ENCODE data around the gene PAPLN.

Gene PAPLN

GRCh38 chr14:73249108-73249507 lies 11.8 kb downstream of the PAPLN start:
- Histone ChIP-seq H3K27ac (replicated peaks) (no peak overlapping the region), H3K4me3 (replicated peaks; ENCODE audit: insufficient read depth, low read length) (no peak overlapping the region), H3K27me3 (ENCODE audit: insufficient read depth, poor library complexity, severe bottlenecking) (no peaks in the 10 kb centered on the region)
- TF ChIP-seq, protein P1, sequence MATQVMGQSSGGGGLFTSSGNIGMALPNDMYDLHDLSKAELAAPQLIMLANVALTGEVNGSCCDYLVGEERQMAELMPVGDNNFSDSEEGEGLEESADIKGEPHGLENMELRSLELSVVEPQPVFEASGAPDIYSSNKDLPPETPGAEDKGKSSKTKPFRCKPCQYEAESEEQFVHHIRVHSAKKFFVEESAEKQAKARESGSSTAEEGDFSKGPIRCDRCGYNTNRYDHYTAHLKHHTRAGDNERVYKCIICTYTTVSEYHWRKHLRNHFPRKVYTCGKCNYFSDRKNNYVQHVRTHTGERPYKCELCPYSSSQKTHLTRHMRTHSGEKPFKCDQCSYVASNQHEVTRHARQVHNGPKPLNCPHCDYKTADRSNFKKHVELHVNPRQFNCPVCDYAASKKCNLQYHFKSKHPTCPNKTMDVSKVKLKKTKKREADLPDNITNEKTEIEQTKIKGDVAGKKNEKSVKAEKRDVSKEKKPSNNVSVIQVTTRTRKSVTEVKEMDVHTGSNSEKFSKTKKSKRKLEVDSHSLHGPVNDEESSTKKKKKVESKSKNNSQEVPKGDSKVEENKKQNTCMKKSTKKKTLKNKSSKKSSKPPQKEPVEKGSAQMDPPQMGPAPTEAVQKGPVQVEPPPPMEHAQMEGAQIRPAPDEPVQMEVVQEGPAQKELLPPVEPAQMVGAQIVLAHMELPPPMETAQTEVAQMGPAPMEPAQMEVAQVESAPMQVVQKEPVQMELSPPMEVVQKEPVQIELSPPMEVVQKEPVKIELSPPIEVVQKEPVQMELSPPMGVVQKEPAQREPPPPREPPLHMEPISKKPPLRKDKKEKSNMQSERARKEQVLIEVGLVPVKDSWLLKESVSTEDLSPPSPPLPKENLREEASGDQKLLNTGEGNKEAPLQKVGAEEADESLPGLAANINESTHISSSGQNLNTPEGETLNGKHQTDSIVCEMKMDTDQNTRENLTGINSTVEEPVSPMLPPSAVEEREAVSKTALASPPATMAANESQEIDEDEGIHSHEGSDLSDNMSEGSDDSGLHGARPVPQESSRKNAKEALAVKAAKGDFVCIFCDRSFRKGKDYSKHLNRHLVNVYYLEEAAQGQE (IDR thresholded peaks at IDR 0.05; ENCODE audit: insufficient replicate concordance, low read depth), result no peak
- no peak for TF ChIP-seq SPI1 (IDR thresholded peaks at IDR 0.05; ENCODE audit: borderline replicate concordance, low read depth)
- no peak for TF ChIP-seq GABPA (IDR thresholded peaks at IDR 0.05; ENCODE audit: low read depth)
- DNase-seq (ENCODE audit: low read depth in 1 of 2, low spot score in 1 of 2), result no peak

- Histone ChIP-seq H3K27ac (replicated peaks) (no peak overlapping the region), H3K4me3 (replicated peaks; ENCODE audit: insufficient read depth, low read length) (no peak overlapping the region), H3K27me3 (ENCODE audit: insufficient read depth, poor library complexity, severe bottlenecking) (no peaks in the 10 kb centered on the region)
- DNase-seq (ENCODE audit: low read depth in 1 of 2, low spot score in 1 of 2), result no peak
- no peak for TF ChIP-seq POLR2AphosphoS5 (IDR thresholded peaks at IDR 0.05; ENCODE audit: low read depth)
Observed at GRCh38 chr14:73249564-73250316, 12.4 kb downstream of the PAPLN start.

DNA sequence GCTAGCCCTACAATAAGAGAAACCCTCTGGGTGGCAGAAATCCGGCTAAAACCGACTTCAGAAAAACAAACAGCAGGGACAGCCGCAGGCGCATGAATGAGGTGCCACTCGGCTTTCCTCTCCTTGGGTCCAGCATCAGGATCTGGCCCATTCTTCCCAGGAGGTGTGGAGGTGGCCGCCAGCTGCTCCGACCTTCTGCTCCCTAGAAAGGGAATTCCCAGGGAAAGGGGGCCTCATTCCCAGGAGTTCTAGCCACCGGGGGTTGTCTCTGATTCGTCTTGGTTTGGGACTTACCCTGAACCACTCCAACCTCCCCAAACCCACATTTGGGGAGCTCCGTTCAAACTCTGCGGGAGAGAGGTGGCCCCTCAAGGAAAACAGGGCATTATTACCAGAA lies 13.0 kb downstream of the PAPLN start:
- DNase-seq (ENCODE audit: low read depth in 1 of 2, low spot score in 1 of 2), result no peak
- H3K27me3 ChIP-seq (ENCODE audit: insufficient read depth, poor library complexity, severe bottlenecking), result no peaks in the 10 kb centered on the region
- H3K4me3 ChIP-seq (replicated peaks; ENCODE audit: insufficient read depth, low read length), result no peak overlapping the region
- H3K27ac ChIP-seq (replicated peaks), result no peak overlapping the region
- no peak for TF ChIP-seq GABPA (IDR thresholded peaks at IDR 0.05; ENCODE audit: low read depth)
- no peak for TF ChIP-seq SPI1 (IDR thresholded peaks at IDR 0.05; ENCODE audit: borderline replicate concordance, low read depth)
- TF ChIP-seq POLR2AphosphoS5 (IDR thresholded peaks at IDR 0.05; ENCODE audit: low read depth), result no peak
- TF ChIP-seq, protein P1 (IDR thresholded peaks at IDR 0.05; ENCODE audit: insufficient replicate concordance, low read depth), result no peak
- TF ChIP-seq, protein P2, sequence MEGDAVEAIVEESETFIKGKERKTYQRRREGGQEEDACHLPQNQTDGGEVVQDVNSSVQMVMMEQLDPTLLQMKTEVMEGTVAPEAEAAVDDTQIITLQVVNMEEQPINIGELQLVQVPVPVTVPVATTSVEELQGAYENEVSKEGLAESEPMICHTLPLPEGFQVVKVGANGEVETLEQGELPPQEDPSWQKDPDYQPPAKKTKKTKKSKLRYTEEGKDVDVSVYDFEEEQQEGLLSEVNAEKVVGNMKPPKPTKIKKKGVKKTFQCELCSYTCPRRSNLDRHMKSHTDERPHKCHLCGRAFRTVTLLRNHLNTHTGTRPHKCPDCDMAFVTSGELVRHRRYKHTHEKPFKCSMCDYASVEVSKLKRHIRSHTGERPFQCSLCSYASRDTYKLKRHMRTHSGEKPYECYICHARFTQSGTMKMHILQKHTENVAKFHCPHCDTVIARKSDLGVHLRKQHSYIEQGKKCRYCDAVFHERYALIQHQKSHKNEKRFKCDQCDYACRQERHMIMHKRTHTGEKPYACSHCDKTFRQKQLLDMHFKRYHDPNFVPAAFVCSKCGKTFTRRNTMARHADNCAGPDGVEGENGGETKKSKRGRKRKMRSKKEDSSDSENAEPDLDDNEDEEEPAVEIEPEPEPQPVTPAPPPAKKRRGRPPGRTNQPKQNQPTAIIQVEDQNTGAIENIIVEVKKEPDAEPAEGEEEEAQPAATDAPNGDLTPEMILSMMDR (IDR thresholded peaks at IDR 0.05; ENCODE audit: insufficient read depth, low read length), result no peak

DNA sequence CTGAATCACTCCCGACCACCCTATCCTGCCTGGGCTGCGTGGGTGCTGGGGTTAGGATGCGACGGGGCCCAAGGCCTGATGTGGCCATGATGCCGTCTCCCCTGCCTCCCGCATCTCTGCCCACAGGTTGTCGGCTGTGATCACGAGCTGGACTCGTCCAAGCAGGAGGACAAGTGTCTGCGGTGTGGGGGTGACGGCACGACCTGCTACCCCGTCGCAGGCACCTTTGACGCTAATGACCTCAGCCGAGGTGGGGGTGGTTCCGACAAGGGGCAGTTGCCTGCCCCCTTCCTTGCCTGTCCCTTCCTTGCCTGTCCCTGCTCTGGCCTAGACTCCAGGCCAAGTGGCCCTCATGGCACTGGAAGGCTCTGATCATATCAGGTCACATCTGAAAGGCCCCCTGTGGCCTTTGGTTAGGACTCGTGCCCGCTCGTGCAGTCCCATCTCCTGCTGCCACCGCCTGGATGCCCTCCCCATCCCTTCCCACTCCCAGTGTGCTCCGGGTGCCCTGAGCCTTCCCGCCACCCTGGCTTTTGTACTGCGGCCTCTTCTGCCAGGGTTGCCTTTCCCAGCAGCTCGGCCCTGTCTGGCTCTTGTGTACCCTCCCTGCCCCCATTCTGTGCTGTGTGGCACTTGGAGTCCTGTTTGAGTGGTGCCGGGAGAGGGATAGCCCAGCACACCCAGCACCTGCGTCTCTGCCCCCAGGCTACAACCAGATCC lies 13.6 kb downstream of the PAPLN start:
- no peak for DNase-seq (ENCODE audit: low read depth in 1 of 2, low spot score in 1 of 2)
- H3K27ac ChIP-seq (replicated peaks), result no peak overlapping the region
- TF ChIP-seq, protein P1 (IDR thresholded peaks at IDR 0.05; ENCODE audit: insufficient replicate concordance, low read depth), result no peak
- TF ChIP-seq SPI1 (IDR thresholded peaks at IDR 0.05; ENCODE audit: borderline replicate concordance, low read depth) (no peak), GABPA (IDR thresholded peaks at IDR 0.05; ENCODE audit: low read depth) (no peak)
- TF ChIP-seq, protein P2 (IDR thresholded peaks at IDR 0.05; ENCODE audit: insufficient read depth, low read length), result no peak

More for the DNA sequence above, 13.6 kb downstream of the PAPLN start:
- no peaks in the 10 kb centered on the region for H3K27me3 ChIP-seq (ENCODE audit: insufficient read depth, poor library complexity, severe bottlenecking)
- no peak overlapping the region for H3K4me3 ChIP-seq (replicated peaks; ENCODE audit: insufficient read depth, low read length)

Measured in HL-60 (cell line).